HepG2 (cell line): Measurements from ENCODE around the gene KCTD19. TPM values are rescaled to one million over a fixed set of nuclear protein-coding genes. Genes with fewer than 3 reads are reported as not detected.

ENCODE experiments used
- ATAC-seq: fragments of 200-7000 bp; cut with Tn5 transposase; 3 replicates; pipeline ENCODE4 v1.9.1; 2020; ENCODE audit warnings: mild to moderate bottlenecking, moderate library complexity
- BruUV-seq: library from RNA; stranded (reverse); fragments of 400-500 nt; replicated peaks from 2 replicates; lab custom pipeline; 2021; lab: Mats Ljungman, UMichigan
- CTCF ChIA-PET: fragments of 300-600 bp; formaldehyde crosslinking; extraction: SDS; loops from one replicate; lab custom pipeline; 2021; ENCODE audit warnings: low total read pairs, inconsistent platforms, low intra/inter-chr PET ratio; lab: Yijun Ruan, JAX
- POLR2A ChIA-PET: fragments of 350-600 bp; sonication (Branson Sonifier 250); formaldehyde crosslinking; loops from one replicate; lab custom pipeline; 2020; ENCODE audit warnings: antibody characterized with exemption, inconsistent platforms; lab: Yijun Ruan, JAX
- DNase-seq: peaks from one replicate; pipeline ENCODE4 v3.0.0-alpha.2; 2015; ENCODE audit warnings: low spot score
- FAIRE-seq: peaks from 3 replicates; lab custom pipeline; 2011; peaks lifted over from hg19 to GRCh38; lab: Jason Lieb, UNC
- H2AFZ ChIP-seq: one replicate; pipeline ENCODE4 v1.6.1; 2011; ENCODE audit warnings: low read length, inconsistent platforms
- H3K27ac ChIP-seq: fragments of 300-600 bp; 3 replicates; pipeline ENCODE4 v1.8.0; 2011; ENCODE audit warnings: mixed run types, mild to moderate bottlenecking, mixed read lengths, low read length, inconsistent platforms; ENCODE audit not compliant: insufficient read depth; ENCODE audit errors: extremely low read length
- H3K27me3 ChIP-seq, 2 experiments: fragments of 200-600 bp in 1 of 2; 2 replicates in 1 of 2; 3 replicates in 1 of 2; pipeline versions ENCODE4 v1.6.0 to v1.8.0; 2011; ENCODE audit warnings: low read length in 2 of 2, mild to moderate bottlenecking in 2 of 2, moderate library complexity in 2 of 2, inconsistent platforms in 1 of 2; ENCODE audit not compliant: insufficient read depth in 2 of 2, control insufficient read depth in 1 of 2
- H3K36me3 ChIP-seq, 2 experiments: fragments of 200-600 bp in 1 of 2; replicated peaks in 1 of 2; 2 replicates in 1 of 2; 3 replicates in 1 of 2; pipeline versions ENCODE4 v1.5.1 to v1.8.0; 2011; ENCODE audit warnings: low read length in 2 of 2, inconsistent platforms in 1 of 2; ENCODE audit not compliant: insufficient read depth in 2 of 2, control insufficient read depth in 1 of 2
- H3K4me1 ChIP-seq: 2 replicates; pipeline ENCODE4 v1.5.1; 2012; ENCODE audit warnings: low read length, inconsistent platforms; ENCODE audit not compliant: insufficient read depth
- H3K4me2 ChIP-seq: 2 replicates; pipeline ENCODE4 v1.6.0; 2011; ENCODE audit warnings: low read depth, low read length, inconsistent platforms
- H3K4me3 ChIP-seq, 3 experiments: fragments of 200-600 bp in 1 of 3; sonication (generic), shearing (Covaris generic) in 1 of 3; replicated peaks in 1 of 3; 2 replicates each; pipeline ENCODE4 v1.5.1; 2011 to 2016; ENCODE audit warnings: low read length in 3 of 3, inconsistent platforms in 2 of 3, low read depth in 2 of 3, mild to moderate bottlenecking in 2 of 3, control low read depth in 1 of 3, mixed read lengths in 1 of 3; ENCODE audit not compliant: insufficient read depth in 1 of 3
- H3K79me2 ChIP-seq: one replicate; pipeline ENCODE4 v1.6.1; 2011; ENCODE audit warnings: low read length, inconsistent platforms; ENCODE audit not compliant: insufficient read depth
- H3K9ac ChIP-seq: 2 replicates; pipeline ENCODE4 v1.6.0; 2011; ENCODE audit warnings: mild to moderate bottlenecking, low read depth, low read length, inconsistent platforms; ENCODE audit not compliant: insufficient read depth
- H3K9me3 ChIP-seq: 2 replicates; pipeline ENCODE4 v1.5.1; 2012; ENCODE audit warnings: mild to moderate bottlenecking, low read length
- H4K20me1 ChIP-seq: 2 replicates; pipeline ENCODE4 v1.6.0; 2011; ENCODE audit warnings: inconsistent platforms, mild to moderate bottlenecking, low read length, moderate library complexity; ENCODE audit not compliant: insufficient read depth
- CBX5 ChIP-seq: sonication (generic); formaldehyde crosslinking; IDR thresholded peaks from 2 replicates; pipeline ENCODE4 v1.4.0; 2020; ENCODE audit warnings: missing genetic modification reagents, borderline replicate concordance
- SETDB1 ChIP-seq: sonication (generic); formaldehyde crosslinking; IDR thresholded peaks from 2 replicates; pipeline ENCODE4 v1.5.1; 2020; ENCODE audit warnings: missing genetic modification reagents, mild to moderate bottlenecking, borderline replicate concordance
- TARDBP ChIP-seq: sonication (generic); formaldehyde crosslinking; IDR thresholded peaks from 2 replicates; pipeline ENCODE4 v1.8.0; 2022; ENCODE audit warnings: mild to moderate bottlenecking, missing genetic modification reagents
- ZBTB43 ChIP-seq: sonication (generic); formaldehyde crosslinking; conservative IDR thresholded peaks from 2 replicates; pipeline ENCODE4 v1.4.0; 2020; ENCODE audit warnings: missing genetic modification reagents
- ZNF441 ChIP-seq: sonication (generic); formaldehyde crosslinking; IDR thresholded peaks from 2 replicates; pipeline ENCODE4 v1.7.0; 2021; ENCODE audit warnings: missing genetic modification reagents, borderline replicate concordance
- WGBS: methylation state at CpG from one replicate; pipeline ENCODE4 v1.1.6; 2017; ENCODE audit warnings: low lambda C conversion rate; 5-methylcytosine and 5-hydroxymethylcytosine counted together
- in situ Hi-C: cut with HindIII; loops from 2 replicates; pipeline ENCODE4 v1.10.0; 2017; ENCODE audit warnings: low pct_unique_long_range_greater_than_20kb; ENCODE audit not compliant: extremely low pct_ligation_motif_present
- intact Hi-C: fragments of 100-400 bp; cut with micrococcal nuclease; formaldehyde crosslinking; loops from one replicate; pipeline ENCODE4 v1.10.0; 2022; ENCODE audit not compliant: unreplicated experiment
- polyA plus RNA-seq, 8 experiments: library from polyadenylated mRNA; depleted of rRNA in 3 of 8; stranded (reverse) in 7 of 8; unstranded in 1 of 8; fragments of >200 nt; fragmentation: Illumina TruSeq in 4 of 8; extraction: Trizol in 4 of 8; gene quantifications; 2 replicates each; pipeline versions ENCODE4 v1.2.1 to v1.2.3, GENCODE V29; 2011 to 2016; ENCODE audit warnings: low read depth in 4 of 8, missing spikeins in 1 of 8, mixed read lengths in 1 of 8; ENCODE audit not compliant: insufficient read depth in 1 of 8
- total RNA-seq, 5 experiments: library from RNA; depleted of rRNA; stranded (reverse); fragments of >200 nt; fragmentation: Illumina TruSeq; extraction: Trizol; gene quantifications; 2 replicates each; pipeline ENCODE4 v1.2.3, GENCODE V29; 2016; ENCODE audit warnings: low read depth in 1 of 5
- TF ChIP-seq, protein P1 (sequence below): sonication (generic); formaldehyde crosslinking; IDR thresholded peaks from 2 replicates; pipeline ENCODE4 v1.4.0; 2020; ENCODE audit warnings: mild to moderate bottlenecking, missing genetic modification reagents
- TF ChIP-seq, protein P2 (sequence below), 2 experiments: sonication (generic) in 1 of 2; formaldehyde crosslinking in 1 of 2; IDR thresholded peaks; 2 replicates each; pipeline versions ENCODE4 v1.4.0 to v1.6.1; 2018 to 2020; ENCODE audit warnings: missing genetic modification reagents in 2 of 2, borderline replicate concordance in 1 of 2, low read depth in 1 of 2, mild to moderate bottlenecking in 1 of 2, missing biosample characterization in 1 of 2
- TF ChIP-seq, protein P3 (sequence below): sonication (generic); formaldehyde crosslinking; IDR thresholded peaks from 2 replicates; pipeline ENCODE4 v1.8.0; 2022; ENCODE audit warnings: mild to moderate bottlenecking, missing genetic modification reagents; ENCODE audit not compliant: insufficient replicate concordance

The KCTD19 gene
- total and polyA plus RNA-seq, 2 of the 13 experiments (the other 11 are each of a cell fraction or from before 2014, with no cell fraction given): not detected

DNA sequence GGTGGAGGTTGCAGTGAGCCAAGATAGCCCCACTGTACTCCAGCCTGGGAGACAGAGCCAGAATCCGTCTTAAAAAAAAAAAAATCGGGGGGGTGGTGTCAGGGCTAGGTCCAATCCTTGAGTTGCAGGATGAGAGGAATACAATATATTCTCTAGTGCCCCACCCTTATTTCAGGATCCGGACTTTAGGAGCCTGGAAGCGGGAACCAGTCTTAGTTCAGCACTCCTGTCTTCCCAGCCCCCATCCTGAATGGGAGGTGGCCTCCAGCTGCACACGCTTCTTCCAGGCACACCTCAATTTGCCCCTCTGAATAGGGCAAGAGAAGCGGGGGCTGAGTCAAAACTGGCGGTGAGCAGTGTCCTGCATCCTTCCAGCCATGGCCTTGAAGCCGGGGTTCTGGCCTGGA is 80.9 kb downstream of the KCTD19 start:
- Histone ChIP-seq H3K4me1 (peaks cover 70% of the 10 kb centered on the region), H2AFZ (no peak overlapping the region), H3K27ac (peak overlapping the region; percentile 73), H3K79me2 (no peaks in the 10 kb centered on the region), H4K20me1 (no peaks in the 10 kb centered on the region), H3K9ac (peak overlapping the region; percentile 69), H3K9me3 (no peaks in the 10 kb centered on the region), H3K36me3 (peaks cover 0 to 2% of the 10 kb centered on the region in 2 experiments; a peak in 2 of 5 replicates), H3K4me2 (peak overlapping the region; percentile 97), H3K27me3 (peaks cover 0 to 20% of the 10 kb centered on the region in 2 experiments; a peak in 3 of 5 replicates), H3K4me3 (peak overlapping the region; percentile 63 to 85 (median 82); a peak in 5 of 6 replicates)
- intact Hi-C loops: loop anchor here (2.0 kb wide), 1 partner anchor 53 kb away; the partner anchor contains the start of gene E2F4
- no peak for FAIRE-seq
- no peak for ATAC-seq
- no TSS peak for BruUV-seq
- ChIA-PET POLR2A (interaction anchor here (0.6 to 6.1 kb wide), 10 partner anchors 12 to 185 kb away, joined by 3 to 71 read pairs (median 6); partner anchors contain the start of genes HSD11B2, PLEKHG4 and TMEM208), CTCF (interaction anchor here (1.3 kb wide), 1 partner anchor 268 kb away, joined by 3 read pairs; no protein-coding TSS in a partner anchor)
- 22% methylated on average over 8 of the region's 8 CpGs for WGBS
- in situ Hi-C loops: no loop called here
- no peak for DNase-seq
- TF ChIP-seq, protein P1, sequence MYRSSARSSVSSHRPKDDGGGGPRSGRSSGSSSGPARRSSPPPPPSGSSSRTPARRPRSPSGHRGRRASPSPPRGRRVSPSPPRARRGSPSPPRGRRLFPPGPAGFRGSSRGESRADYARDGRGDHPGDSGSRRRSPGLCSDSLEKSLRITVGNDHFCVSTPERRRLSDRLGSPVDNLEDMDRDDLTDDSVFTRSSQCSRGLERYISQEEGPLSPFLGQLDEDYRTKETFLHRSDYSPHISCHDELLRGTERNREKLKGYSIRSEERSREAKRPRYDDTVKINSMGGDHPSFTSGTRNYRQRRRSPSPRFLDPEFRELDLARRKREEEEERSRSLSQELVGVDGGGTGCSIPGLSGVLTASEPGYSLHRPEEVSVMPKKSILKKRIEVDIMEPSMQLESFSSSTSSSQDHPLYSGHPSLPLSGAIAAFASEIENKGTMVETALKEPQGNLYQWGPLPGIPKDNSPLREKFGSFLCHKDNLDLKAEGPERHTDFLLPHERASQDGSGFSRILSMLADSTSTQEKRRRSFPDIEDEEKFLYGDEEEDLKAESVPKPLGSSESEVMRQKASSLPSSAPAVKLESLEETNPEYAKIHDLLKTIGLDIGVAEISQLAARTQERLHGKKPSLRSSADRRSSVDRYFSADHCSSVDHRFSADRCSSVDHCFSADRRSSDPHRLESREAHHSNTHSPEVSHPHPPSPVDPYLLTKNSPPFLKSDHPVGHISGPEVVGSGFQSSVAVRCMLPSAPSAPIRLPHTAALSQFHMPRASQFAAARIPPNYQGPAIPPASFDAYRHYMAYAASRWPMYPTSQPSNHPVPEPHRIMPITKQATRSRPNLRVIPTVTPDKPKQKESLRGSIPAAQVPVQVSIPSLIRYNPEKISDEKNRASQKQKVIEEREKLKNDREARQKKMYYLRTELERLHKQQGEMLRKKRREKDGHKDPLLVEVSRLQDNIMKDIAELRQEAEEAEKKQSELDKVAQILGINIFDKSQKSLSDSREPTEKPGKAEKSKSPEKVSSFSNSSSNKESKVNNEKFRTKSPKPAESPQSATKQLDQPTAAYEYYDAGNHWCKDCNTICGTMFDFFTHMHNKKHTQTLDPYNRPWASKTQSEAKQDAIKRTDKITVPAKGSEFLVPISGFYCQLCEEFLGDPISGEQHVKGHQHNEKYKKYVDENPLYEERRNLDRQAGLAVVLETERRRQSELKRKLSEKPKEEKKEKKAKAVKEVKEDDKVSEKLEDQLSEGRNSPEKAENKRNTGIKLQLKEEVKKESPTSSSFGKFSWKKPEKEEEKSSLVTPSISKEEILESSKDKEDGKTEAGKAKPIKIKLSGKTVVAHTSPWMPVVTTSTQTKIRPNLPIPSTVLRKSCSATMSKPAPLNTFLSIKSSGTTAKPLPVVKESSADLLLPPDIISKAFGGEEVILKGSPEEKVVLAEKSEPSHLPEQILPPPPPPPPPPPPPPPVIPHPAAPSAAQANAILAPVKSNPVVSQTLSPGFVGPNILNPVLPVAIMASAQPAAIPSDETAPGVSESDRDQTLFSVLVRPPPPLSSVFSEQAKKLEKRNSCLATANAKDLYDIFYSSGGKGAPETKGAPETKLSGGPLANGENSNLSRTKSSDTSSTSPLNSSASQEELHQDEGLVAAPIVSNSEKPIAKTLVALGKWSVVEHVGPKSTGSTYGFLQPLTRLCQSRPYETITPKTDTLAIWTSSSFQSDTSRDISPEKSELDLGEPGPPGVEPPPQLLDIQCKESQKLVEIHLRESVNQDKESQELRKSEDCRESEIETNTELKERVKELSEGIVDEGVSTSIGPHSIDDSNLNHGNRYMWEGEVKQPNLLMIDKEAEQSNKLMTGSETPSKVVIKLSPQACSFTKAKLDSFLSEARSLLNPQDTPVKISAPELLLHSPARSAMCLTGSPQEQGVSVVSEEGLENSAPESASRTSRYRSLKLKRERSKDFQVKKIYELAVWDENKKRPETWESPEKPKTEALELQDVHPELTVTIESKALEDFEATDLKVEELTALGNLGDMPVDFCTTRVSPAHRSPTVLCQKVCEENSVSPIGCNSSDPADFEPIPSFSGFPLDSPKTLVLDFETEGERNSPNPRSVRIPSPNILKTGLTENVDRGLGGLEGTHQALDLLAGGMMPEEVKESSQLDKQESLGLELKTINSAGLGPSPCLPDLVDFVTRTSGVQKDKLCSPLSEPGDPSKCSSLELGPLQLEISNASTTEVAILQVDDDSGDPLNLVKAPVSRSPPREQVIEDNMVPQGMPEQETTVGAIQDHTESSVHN: peak; percentile 89; the same call in 1 of the 2 replicates
- TF ChIP-seq TARDBP (CRISPR knock-in tag): no peak
- TF ChIP-seq, protein P2, sequence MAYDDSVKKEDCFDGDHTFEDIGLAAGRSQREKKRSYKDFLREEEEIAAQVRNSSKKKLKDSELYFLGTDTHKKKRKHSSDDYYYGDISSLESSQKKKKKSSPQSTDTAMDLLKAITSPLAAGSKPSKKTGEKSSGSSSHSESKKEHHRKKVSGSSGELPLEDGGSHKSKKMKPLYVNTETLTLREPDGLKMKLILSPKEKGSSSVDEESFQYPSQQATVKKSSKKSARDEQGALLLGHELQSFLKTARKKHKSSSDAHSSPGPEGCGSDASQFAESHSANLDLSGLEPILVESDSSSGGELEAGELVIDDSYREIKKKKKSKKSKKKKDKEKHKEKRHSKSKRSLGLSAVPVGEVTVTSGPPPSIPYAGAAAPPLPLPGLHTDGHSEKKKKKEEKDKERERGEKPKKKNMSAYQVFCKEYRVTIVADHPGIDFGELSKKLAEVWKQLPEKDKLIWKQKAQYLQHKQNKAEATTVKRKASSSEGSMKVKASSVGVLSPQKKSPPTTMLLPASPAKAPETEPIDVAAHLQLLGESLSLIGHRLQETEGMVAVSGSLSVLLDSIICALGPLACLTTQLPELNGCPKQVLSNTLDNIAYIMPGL (CRISPR knock-in tag; IDR thresholded peaks at IDR 0.05; ENCODE audit: borderline replicate concordance in 1 of 2, low read depth in 1 of 2): no peak
- no peak for TF ChIP-seq ZBTB43
- TF ChIP-seq ZNF441: peak; percentile 3; the same call in 1 of the 2 replicates
- TF ChIP-seq CBX5: no peak
- TF ChIP-seq, protein P3, sequence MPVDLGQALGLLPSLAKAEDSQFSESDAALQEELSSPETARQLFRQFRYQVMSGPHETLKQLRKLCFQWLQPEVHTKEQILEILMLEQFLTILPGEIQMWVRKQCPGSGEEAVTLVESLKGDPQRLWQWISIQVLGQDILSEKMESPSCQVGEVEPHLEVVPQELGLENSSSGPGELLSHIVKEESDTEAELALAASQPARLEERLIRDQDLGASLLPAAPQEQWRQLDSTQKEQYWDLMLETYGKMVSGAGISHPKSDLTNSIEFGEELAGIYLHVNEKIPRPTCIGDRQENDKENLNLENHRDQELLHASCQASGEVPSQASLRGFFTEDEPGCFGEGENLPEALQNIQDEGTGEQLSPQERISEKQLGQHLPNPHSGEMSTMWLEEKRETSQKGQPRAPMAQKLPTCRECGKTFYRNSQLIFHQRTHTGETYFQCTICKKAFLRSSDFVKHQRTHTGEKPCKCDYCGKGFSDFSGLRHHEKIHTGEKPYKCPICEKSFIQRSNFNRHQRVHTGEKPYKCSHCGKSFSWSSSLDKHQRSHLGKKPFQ: no peak
- 0 out of 2 replicates have a peak, but pooled peaks have one; percentile 16 for TF ChIP-seq SETDB1
